ENCODE measurements around the gene MLLT1.

The MLLT1 gene

DNA sequence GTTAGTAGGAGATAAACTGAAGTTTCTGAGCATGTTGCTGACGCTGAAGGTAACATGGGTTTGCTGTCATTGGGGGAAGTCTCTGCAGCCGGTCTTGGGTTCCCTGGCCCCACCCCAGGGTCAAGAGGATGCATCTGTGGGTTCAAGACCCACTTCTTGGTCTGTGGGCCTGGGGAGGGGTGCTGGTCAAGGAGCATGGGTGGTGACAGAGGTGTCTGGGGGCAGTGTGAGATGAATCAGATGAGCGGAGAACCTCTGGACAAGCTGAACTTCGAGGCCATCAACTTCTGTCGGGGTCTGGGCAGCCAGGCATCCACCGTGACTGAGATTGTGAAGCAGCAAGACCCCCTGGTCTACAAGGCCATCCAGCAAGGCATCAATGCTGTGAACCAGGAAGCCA lies 92.4 kb downstream of the MLLT1 start:
- H3K9me2 ChIP-seq (replicated peaks; ENCODE audit: low read depth, low read length) = no peaks in the 10 kb centered on the region
- no peaks in the 10 kb centered on the region for H3K79me2 ChIP-seq (ENCODE audit: insufficient read depth, low read length)
- no peaks in the 10 kb centered on the region for H4K20me1 ChIP-seq (ENCODE audit: insufficient read depth, low read length, poor library complexity, severe bottlenecking)
- no peaks in the 10 kb centered on the region for H3F3A ChIP-seq (ENCODE audit: low read depth)
- no peaks in the 10 kb centered on the region for H3K36me3 ChIP-seq (ENCODE audit: insufficient read depth, low read length)
- no peak overlapping the region for H3K4me2 ChIP-seq (ENCODE audit: low read depth, low read length, poor library complexity, severe bottlenecking)
- H3K9ac ChIP-seq (ENCODE audit: low read depth, low read length, poor library complexity, severe bottlenecking) = no peak overlapping the region
- peaks cover 5% of the 10 kb centered on the region for H3K27me3 ChIP-seq (ENCODE audit: insufficient read depth, low read length, poor library complexity, severe bottlenecking)
- no peak for TF ChIP-seq EZH2phosphoT487 (IDR thresholded peaks at IDR 0.05; ENCODE audit: borderline replicate concordance)
- TF ChIP-seq, protein P1, sequence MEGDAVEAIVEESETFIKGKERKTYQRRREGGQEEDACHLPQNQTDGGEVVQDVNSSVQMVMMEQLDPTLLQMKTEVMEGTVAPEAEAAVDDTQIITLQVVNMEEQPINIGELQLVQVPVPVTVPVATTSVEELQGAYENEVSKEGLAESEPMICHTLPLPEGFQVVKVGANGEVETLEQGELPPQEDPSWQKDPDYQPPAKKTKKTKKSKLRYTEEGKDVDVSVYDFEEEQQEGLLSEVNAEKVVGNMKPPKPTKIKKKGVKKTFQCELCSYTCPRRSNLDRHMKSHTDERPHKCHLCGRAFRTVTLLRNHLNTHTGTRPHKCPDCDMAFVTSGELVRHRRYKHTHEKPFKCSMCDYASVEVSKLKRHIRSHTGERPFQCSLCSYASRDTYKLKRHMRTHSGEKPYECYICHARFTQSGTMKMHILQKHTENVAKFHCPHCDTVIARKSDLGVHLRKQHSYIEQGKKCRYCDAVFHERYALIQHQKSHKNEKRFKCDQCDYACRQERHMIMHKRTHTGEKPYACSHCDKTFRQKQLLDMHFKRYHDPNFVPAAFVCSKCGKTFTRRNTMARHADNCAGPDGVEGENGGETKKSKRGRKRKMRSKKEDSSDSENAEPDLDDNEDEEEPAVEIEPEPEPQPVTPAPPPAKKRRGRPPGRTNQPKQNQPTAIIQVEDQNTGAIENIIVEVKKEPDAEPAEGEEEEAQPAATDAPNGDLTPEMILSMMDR (conservative IDR thresholded peaks at IDR 0.05; ENCODE audit: low read length) = no peak
- no peak overlapping the region for H3K4me3 ChIP-seq (ENCODE audit: low read length, poor library complexity, severe bottlenecking)
- H2AFZ ChIP-seq (ENCODE audit: low read length) = no peak overlapping the region
- no peaks in the 10 kb centered on the region for H3K4me1 ChIP-seq (ENCODE audit: insufficient read depth, low read length, poor library complexity, severe bottlenecking)
- H3K9me3 ChIP-seq (ENCODE audit: insufficient read depth, low read depth, low read length) = no peaks in the 10 kb centered on the region

DNA sequence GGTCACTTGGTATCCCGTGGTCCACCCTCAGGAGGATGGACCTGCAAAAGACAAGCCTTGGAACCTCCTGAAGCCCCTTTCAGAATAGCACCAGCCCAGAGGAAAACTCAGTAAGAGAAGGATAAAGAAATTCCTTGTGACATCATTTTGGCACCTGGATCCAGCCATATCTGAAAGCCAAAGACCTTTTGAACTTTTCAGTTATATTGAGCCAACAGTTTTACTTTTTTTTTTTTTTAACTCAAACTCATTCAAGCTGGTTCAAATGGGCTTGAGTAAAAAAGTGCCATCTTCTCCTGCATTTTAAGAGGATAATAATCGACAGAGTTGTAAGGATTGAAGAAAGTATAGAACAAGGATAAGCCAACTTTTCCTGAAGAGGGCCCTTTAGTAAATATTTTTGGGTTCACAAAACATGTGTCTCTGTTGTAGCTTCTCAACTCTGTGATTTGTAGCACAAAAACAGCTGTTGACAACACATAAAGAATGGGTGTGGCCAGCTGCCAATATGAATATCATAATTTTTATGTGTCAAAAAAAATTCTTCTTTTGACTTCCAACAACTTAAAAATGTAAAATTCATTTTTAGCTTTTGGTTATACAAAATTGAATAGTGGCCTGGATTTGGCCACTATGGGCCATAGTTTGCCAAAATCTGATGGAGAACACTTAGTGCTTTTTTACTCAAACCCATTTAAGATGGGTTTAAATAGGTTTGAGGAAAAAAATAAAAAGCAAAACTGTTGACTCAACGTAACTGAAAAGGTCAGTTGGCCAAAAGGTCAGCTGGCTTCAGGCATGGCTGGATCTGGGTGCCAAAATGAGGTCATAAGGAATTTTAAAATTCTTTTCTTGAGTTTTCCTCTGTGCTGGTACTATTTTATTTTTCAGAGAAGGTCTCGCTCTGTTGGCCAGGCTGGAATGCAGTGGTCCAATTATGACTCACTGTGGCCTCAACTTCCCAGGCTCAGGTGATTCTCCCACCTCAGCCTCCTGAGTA lies 93.6 kb downstream of the MLLT1 start:
- TF ChIP-seq EZH2phosphoT487 (IDR thresholded peaks at IDR 0.05; ENCODE audit: borderline replicate concordance) = no peak
- TF ChIP-seq, protein P1 (conservative IDR thresholded peaks at IDR 0.05; ENCODE audit: low read length) = no peak
- Histone ChIP-seq H3K4me1 (ENCODE audit: insufficient read depth, low read length, poor library complexity, severe bottlenecking) (no peaks in the 10 kb centered on the region), H3K27me3 (ENCODE audit: insufficient read depth, low read length, poor library complexity, severe bottlenecking) (peaks cover 5% of the 10 kb centered on the region), H3K4me3 (ENCODE audit: low read length, poor library complexity, severe bottlenecking) (no peak overlapping the region), H2AFZ (ENCODE audit: low read length) (no peak overlapping the region), H4K20me1 (ENCODE audit: insufficient read depth, low read length, poor library complexity, severe bottlenecking) (no peaks in the 10 kb centered on the region), H3K9ac (ENCODE audit: low read depth, low read length, poor library complexity, severe bottlenecking) (no peak overlapping the region), H3K9me2 (replicated peaks; ENCODE audit: low read depth, low read length) (no peaks in the 10 kb centered on the region), H3F3A (ENCODE audit: low read depth) (no peaks in the 10 kb centered on the region), H3K79me2 (ENCODE audit: insufficient read depth, low read length) (no peaks in the 10 kb centered on the region), H3K36me3 (ENCODE audit: insufficient read depth, low read length) (no peaks in the 10 kb centered on the region), H3K9me3 (ENCODE audit: insufficient read depth, low read depth, low read length) (no peaks in the 10 kb centered on the region), H3K4me2 (ENCODE audit: low read depth, low read length, poor library complexity, severe bottlenecking) (no peak overlapping the region)

DNA sequence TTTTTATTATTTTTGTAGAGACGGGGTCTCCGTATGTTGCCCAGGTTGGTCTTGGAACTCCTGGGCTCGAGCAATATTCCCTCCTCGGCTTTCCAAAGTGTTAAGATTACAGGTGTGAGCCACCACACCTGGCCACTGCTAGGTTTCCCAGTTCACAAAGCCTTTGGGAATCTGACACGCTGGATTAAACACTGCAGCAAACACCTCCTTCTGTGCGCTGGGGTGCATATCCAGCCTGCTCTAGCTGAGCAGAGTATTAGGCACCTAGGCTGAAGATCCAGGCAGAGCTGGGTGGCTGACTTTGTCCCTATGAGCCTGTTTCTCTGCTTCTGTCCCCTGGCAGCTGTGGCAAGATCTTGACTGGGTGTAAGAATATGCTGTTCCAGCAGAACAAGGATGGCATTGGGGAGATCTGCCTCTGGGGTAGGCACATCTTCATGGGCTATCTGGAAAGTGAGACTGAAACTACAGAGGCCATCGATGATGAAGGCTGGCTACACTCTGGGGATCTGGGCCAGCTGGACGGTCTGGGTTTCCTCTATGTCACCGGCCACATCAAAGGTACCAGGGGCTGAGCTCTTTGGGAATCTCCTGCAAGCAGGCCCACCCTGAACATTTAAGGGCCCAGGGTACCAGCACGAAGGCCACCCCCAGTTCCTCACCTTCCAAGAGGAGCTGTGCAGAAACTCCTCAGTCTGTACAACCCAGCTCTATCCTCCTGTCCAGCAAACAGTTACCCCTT lies 94.5 kb downstream of the MLLT1 start:
- no peak overlapping the region for H3K4me3 ChIP-seq (ENCODE audit: low read length, poor library complexity, severe bottlenecking)
- H2AFZ ChIP-seq (ENCODE audit: low read length) = no peak overlapping the region
- H3K79me2 ChIP-seq (ENCODE audit: insufficient read depth, low read length) = no peaks in the 10 kb centered on the region
- H3K27me3 ChIP-seq (ENCODE audit: insufficient read depth, low read length, poor library complexity, severe bottlenecking) = peaks cover 5% of the 10 kb centered on the region
- no peaks in the 10 kb centered on the region for H4K20me1 ChIP-seq (ENCODE audit: insufficient read depth, low read length, poor library complexity, severe bottlenecking)
- H3K4me1 ChIP-seq (ENCODE audit: insufficient read depth, low read length, poor library complexity, severe bottlenecking) = no peaks in the 10 kb centered on the region
- no peak overlapping the region for H3K9ac ChIP-seq (ENCODE audit: low read depth, low read length, poor library complexity, severe bottlenecking)
- H3F3A ChIP-seq (ENCODE audit: low read depth) = no peaks in the 10 kb centered on the region
- no peaks in the 10 kb centered on the region for H3K9me3 ChIP-seq (ENCODE audit: insufficient read depth, low read depth, low read length)
- TF ChIP-seq, protein P1 (conservative IDR thresholded peaks at IDR 0.05; ENCODE audit: low read length) = no peak
- TF ChIP-seq EZH2phosphoT487 (IDR thresholded peaks at IDR 0.05; ENCODE audit: borderline replicate concordance) = no peak
- H3K36me3 ChIP-seq (ENCODE audit: insufficient read depth, low read length) = no peaks in the 10 kb centered on the region
- H3K4me2 ChIP-seq (ENCODE audit: low read depth, low read length, poor library complexity, severe bottlenecking) = no peak overlapping the region
- no peaks in the 10 kb centered on the region for H3K9me2 ChIP-seq (replicated peaks; ENCODE audit: low read depth, low read length)

All from Loucy (cell line).